Neural cell (in vitro differentiated cells): ENCODE results near the gene KAT2A.

ENCODE experiments used
- EP300 ChIP-seq: fragments of 450-650 bp; conservative IDR thresholded peaks from 2 replicates; pipeline ENCODE4 v1.6.1; 2014; ENCODE audit warnings: antibody characterized with exemption, mild to moderate bottlenecking, moderate library complexity; ENCODE audit not compliant: poor library complexity, severe bottlenecking
- EZH2 ChIP-seq: fragments of 200-600, 300-800 bp; shearing (Covaris generic), sonication (generic); IDR thresholded peaks from 2 replicates; pipeline ENCODE4 v1.6.1; 2014; ENCODE audit warnings: antibody characterized with exemption, low read length, borderline replicate concordance, mild to moderate bottlenecking; ENCODE audit not compliant: insufficient read depth, poor library complexity, severe bottlenecking
- MXI1 ChIP-seq: fragments of 450-650 bp; conservative IDR thresholded peaks from 2 replicates; pipeline ENCODE4 v1.6.1; 2014; ENCODE audit warnings: antibody characterized with exemption, mild to moderate bottlenecking; ENCODE audit not compliant: poor library complexity, severe bottlenecking
- POLR2AphosphoS5 ChIP-seq: IDR thresholded peaks from 2 replicates; pipeline ENCODE4 v1.6.1; 2012
- RAD21 ChIP-seq: fragments of 450-650 bp; conservative IDR thresholded peaks from 2 replicates; pipeline ENCODE4 v1.6.1; 2014; ENCODE audit warnings: antibody characterized with exemption, mild to moderate bottlenecking, moderate library complexity
- TAF1 ChIP-seq: IDR thresholded peaks from 2 replicates; pipeline ENCODE4 v1.6.1; 2012; ENCODE audit warnings: low read depth
- TF ChIP-seq, protein P1 (sequence below): fragments of 450-650 bp; IDR thresholded peaks from 2 replicates; pipeline ENCODE4 v1.5.1; 2014; ENCODE audit warnings: antibody characterized with exemption, mild to moderate bottlenecking, moderate library complexity; ENCODE audit not compliant: poor library complexity, severe bottlenecking
- TF ChIP-seq, protein P2 (sequence below): IDR thresholded peaks from 2 replicates; pipeline ENCODE4 v1.6.1; 2012; ENCODE audit warnings: borderline replicate concordance

DNA sequence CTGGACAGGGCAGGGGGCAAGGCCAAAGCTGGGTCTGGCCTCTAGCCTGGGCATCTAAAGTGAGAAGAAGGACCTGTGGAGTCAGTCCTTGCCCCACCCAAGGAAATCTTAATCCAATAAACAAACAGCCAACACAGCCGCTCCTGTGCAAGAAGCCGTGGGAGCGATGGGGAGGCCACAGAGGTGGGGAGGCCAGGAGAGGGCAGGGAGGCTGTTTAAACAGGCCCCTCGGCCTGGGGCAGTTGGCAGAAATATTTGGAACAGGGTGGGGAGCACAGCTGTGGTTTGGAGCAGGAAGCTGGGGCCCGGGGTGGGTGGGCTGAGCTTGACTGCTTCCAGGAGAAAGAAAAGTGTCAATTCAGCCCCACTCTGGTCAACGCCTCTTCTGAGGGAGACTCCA lies 28.2 kb downstream of the KAT2A start:
- TF ChIP-seq, protein P1, sequence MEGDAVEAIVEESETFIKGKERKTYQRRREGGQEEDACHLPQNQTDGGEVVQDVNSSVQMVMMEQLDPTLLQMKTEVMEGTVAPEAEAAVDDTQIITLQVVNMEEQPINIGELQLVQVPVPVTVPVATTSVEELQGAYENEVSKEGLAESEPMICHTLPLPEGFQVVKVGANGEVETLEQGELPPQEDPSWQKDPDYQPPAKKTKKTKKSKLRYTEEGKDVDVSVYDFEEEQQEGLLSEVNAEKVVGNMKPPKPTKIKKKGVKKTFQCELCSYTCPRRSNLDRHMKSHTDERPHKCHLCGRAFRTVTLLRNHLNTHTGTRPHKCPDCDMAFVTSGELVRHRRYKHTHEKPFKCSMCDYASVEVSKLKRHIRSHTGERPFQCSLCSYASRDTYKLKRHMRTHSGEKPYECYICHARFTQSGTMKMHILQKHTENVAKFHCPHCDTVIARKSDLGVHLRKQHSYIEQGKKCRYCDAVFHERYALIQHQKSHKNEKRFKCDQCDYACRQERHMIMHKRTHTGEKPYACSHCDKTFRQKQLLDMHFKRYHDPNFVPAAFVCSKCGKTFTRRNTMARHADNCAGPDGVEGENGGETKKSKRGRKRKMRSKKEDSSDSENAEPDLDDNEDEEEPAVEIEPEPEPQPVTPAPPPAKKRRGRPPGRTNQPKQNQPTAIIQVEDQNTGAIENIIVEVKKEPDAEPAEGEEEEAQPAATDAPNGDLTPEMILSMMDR = no peak
- TF ChIP-seq, protein P2, sequence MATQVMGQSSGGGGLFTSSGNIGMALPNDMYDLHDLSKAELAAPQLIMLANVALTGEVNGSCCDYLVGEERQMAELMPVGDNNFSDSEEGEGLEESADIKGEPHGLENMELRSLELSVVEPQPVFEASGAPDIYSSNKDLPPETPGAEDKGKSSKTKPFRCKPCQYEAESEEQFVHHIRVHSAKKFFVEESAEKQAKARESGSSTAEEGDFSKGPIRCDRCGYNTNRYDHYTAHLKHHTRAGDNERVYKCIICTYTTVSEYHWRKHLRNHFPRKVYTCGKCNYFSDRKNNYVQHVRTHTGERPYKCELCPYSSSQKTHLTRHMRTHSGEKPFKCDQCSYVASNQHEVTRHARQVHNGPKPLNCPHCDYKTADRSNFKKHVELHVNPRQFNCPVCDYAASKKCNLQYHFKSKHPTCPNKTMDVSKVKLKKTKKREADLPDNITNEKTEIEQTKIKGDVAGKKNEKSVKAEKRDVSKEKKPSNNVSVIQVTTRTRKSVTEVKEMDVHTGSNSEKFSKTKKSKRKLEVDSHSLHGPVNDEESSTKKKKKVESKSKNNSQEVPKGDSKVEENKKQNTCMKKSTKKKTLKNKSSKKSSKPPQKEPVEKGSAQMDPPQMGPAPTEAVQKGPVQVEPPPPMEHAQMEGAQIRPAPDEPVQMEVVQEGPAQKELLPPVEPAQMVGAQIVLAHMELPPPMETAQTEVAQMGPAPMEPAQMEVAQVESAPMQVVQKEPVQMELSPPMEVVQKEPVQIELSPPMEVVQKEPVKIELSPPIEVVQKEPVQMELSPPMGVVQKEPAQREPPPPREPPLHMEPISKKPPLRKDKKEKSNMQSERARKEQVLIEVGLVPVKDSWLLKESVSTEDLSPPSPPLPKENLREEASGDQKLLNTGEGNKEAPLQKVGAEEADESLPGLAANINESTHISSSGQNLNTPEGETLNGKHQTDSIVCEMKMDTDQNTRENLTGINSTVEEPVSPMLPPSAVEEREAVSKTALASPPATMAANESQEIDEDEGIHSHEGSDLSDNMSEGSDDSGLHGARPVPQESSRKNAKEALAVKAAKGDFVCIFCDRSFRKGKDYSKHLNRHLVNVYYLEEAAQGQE = no peak
- TF ChIP-seq EZH2 (no peak), EP300 (no peak), MXI1 (no peak), POLR2AphosphoS5 (no peak), RAD21 (no peak), TAF1 (no peak)
